ENCODE results near the gene ANAPC15. TPM values are rescaled to one million over a fixed set of nuclear protein-coding genes. Genes with fewer than 3 reads are reported as not detected.

ANAPC15 gene
- total RNA-seq, 1 experiment from 2014 or later = 98.6 TPM

GRCh38 chr11:72067676-72068075 is 44.8 kb downstream of the ANAPC15 start:
- no peaks in the 10 kb centered on the region for H3K27me3 Mint-ChIP-seq (ENCODE audit: insufficient read depth, unreplicated experiment)
- Histone ChIP-seq H3K9me3 (no peaks in the 10 kb centered on the region), H3K27me3 (replicated peaks; ENCODE audit: control insufficient read depth, insufficient read depth, low read length) (no peaks in the 10 kb centered on the region), H3K4me3 (ENCODE audit: low read depth, low read length) (no peak overlapping the region), H3K36me3 (ENCODE audit: control insufficient read depth, insufficient read depth, low read length) (peaks cover 2% of the 10 kb centered on the region), H3K4me1 (peaks cover 20% of the 10 kb centered on the region)
- BruUV-seq (replicated peaks) = no TSS peak
- no peak for TF ChIP-seq CTCF (IDR thresholded peaks at IDR 0.05; ENCODE audit: insufficient read depth in 1 of 2, low read depth in 1 of 2, low read length in 1 of 2, severe bottlenecking in 1 of 2, unreplicated experiment in 1 of 2)
- POLR2A ChIA-PET = no interaction called here
- intact Hi-C loops (cut with micrococcal nuclease; ENCODE audit: unreplicated experiment) = no loop called here
- peaks cover 23% of the 10 kb centered on the region for H3K4me1 Mint-ChIP-seq (ENCODE audit: low read depth, unreplicated experiment)
- H3K9me3 Mint-ChIP-seq (ENCODE audit: unreplicated experiment) = no peaks in the 10 kb centered on the region
- H3K36me3 Mint-ChIP-seq (ENCODE audit: insufficient read depth, unreplicated experiment) = peaks cover 24% of the 10 kb centered on the region
- no peak overlapping the region for H3K4me3 Mint-ChIP-seq (ENCODE audit: unreplicated experiment)
- no peak overlapping the region for H3K27ac Mint-ChIP-seq (ENCODE audit: unreplicated experiment)
- DNase-seq = no peak
- CTCF ChIA-PET = interaction anchor here (2.3 kb wide), 1 partner anchor 42 kb away, joined by 6 read pairs; no protein-coding TSS in a partner anchor

GRCh38 chr11:72067266-72067665 is 45.2 kb downstream of the ANAPC15 start:
- ChIA-PET POLR2A (no interaction called here), CTCF (interaction anchor here (0.6 to 2.3 kb wide), 2 partner anchors 42 to 350 kb away, joined by 3 to 6 read pairs; no protein-coding TSS in a partner anchor)
- no peak for DNase-seq
- no peak for TF ChIP-seq CTCF (IDR thresholded peaks at IDR 0.05; ENCODE audit: insufficient read depth in 1 of 2, low read depth in 1 of 2, low read length in 1 of 2, severe bottlenecking in 1 of 2, unreplicated experiment in 1 of 2)
- no peaks in the 10 kb centered on the region for H3K27me3 Mint-ChIP-seq (ENCODE audit: insufficient read depth, unreplicated experiment)
- peaks cover 2% of the 10 kb centered on the region for H3K36me3 ChIP-seq (ENCODE audit: control insufficient read depth, insufficient read depth, low read length)
- no peak overlapping the region for H3K27ac Mint-ChIP-seq (ENCODE audit: unreplicated experiment)
- intact Hi-C loops (cut with micrococcal nuclease; ENCODE audit: unreplicated experiment) = no loop called here
- no peaks in the 10 kb centered on the region for H3K9me3 Mint-ChIP-seq (ENCODE audit: unreplicated experiment)
- H3K4me1 Mint-ChIP-seq (ENCODE audit: low read depth, unreplicated experiment) = peaks cover 19% of the 10 kb centered on the region
- peaks cover 28% of the 10 kb centered on the region for H3K36me3 Mint-ChIP-seq (ENCODE audit: insufficient read depth, unreplicated experiment)
- no peak overlapping the region for H3K4me3 ChIP-seq (ENCODE audit: low read depth, low read length)
- no peak overlapping the region for H3K4me3 Mint-ChIP-seq (ENCODE audit: unreplicated experiment)
- no TSS peak for BruUV-seq (replicated peaks)
- H3K9me3 ChIP-seq = no peaks in the 10 kb centered on the region
- H3K27me3 ChIP-seq (replicated peaks; ENCODE audit: control insufficient read depth, insufficient read depth, low read length) = no peaks in the 10 kb centered on the region
- peaks cover 16% of the 10 kb centered on the region for H3K4me1 ChIP-seq

GRCh38 chr11:72066855-72067254 is 45.6 kb downstream of the ANAPC15 start:
- no peak for DNase-seq
- Mint-ChIP-seq H3K36me3 (ENCODE audit: insufficient read depth, unreplicated experiment) (peaks cover 33% of the 10 kb centered on the region), H3K4me1 (ENCODE audit: low read depth, unreplicated experiment) (peaks cover 15% of the 10 kb centered on the region), H3K27me3 (ENCODE audit: insufficient read depth, unreplicated experiment) (no peaks in the 10 kb centered on the region), H3K27ac (ENCODE audit: unreplicated experiment) (no peak overlapping the region), H3K4me3 (ENCODE audit: unreplicated experiment) (no peak overlapping the region), H3K9me3 (ENCODE audit: unreplicated experiment) (no peaks in the 10 kb centered on the region)
- Histone ChIP-seq H3K27me3 (replicated peaks; ENCODE audit: control insufficient read depth, insufficient read depth, low read length) (no peaks in the 10 kb centered on the region), H3K4me3 (ENCODE audit: low read depth, low read length) (no peak overlapping the region), H3K4me1 (peaks cover 12% of the 10 kb centered on the region), H3K36me3 (ENCODE audit: control insufficient read depth, insufficient read depth, low read length) (peaks cover 2% of the 10 kb centered on the region), H3K9me3 (no peaks in the 10 kb centered on the region)
- POLR2A ChIA-PET = no interaction called here
- intact Hi-C loops (cut with micrococcal nuclease; ENCODE audit: unreplicated experiment) = no loop called here
- no TSS peak for BruUV-seq (replicated peaks)
- CTCF ChIA-PET = interaction anchor here (0.6 to 2.3 kb wide), 2 partner anchors 42 to 350 kb away, joined by 3 to 6 read pairs; no protein-coding TSS in a partner anchor
- TF ChIP-seq CTCF (IDR thresholded peaks at IDR 0.05; ENCODE audit: insufficient read depth in 1 of 2, low read depth in 1 of 2, low read length in 1 of 2, severe bottlenecking in 1 of 2, unreplicated experiment in 1 of 2) = no peak

Data from Caco-2 (cell line).